ENCODE results near the gene ISG20L2.

The ISG20L2 gene

GRCh38 chr1:156700736-156701531 lies 27.6 kb downstream of the ISG20L2 start:
- no peak for DNase-seq (ENCODE audit: low read depth)
- H3K4me3 ChIP-seq (ENCODE audit: control insufficient read depth, low read depth, low read length): no peak overlapping the region
- no peak for TF ChIP-seq CTCF (IDR thresholded peaks at IDR 0.05; ENCODE audit: control insufficient read depth, insufficient read depth, low read depth, low read length, missing control alignments)

GRCh38 chr1:156698995-156699394 lies 29.6 kb downstream of the ISG20L2 start:
- no peak for DNase-seq (ENCODE audit: low read depth)
- TF ChIP-seq CTCF (IDR thresholded peaks at IDR 0.05; ENCODE audit: control insufficient read depth, insufficient read depth, low read depth, low read length, missing control alignments): no peak
- no peak overlapping the region for H3K4me3 ChIP-seq (ENCODE audit: control insufficient read depth, low read depth, low read length)

- no peak for TF ChIP-seq CTCF (IDR thresholded peaks at IDR 0.05; ENCODE audit: control insufficient read depth, insufficient read depth, low read depth, low read length, missing control alignments)
- no peak for DNase-seq (ENCODE audit: low read depth)
- H3K4me3 ChIP-seq (ENCODE audit: control insufficient read depth, low read depth, low read length): no peak overlapping the region
These were observed 31.1 kb downstream of the ISG20L2 start for GRCh38 chr1:156697481-156697880.

- TF ChIP-seq CTCF (IDR thresholded peaks at IDR 0.05; ENCODE audit: control insufficient read depth, insufficient read depth, low read depth, low read length, missing control alignments): no peak
- DNase-seq (ENCODE audit: low read depth): no peak
- no peak overlapping the region for H3K4me3 ChIP-seq (ENCODE audit: control insufficient read depth, low read depth, low read length)
These were observed 31.8 kb downstream of the ISG20L2 start for GRCh38 chr1:156696755-156697154.

GRCh38 chr1:156694690-156694962 lies 33.9 kb downstream of the ISG20L2 start:
- TF ChIP-seq CTCF (IDR thresholded peaks at IDR 0.05; ENCODE audit: control insufficient read depth, insufficient read depth, low read depth, low read length, missing control alignments): no peak
- H3K4me3 ChIP-seq (ENCODE audit: control insufficient read depth, low read depth, low read length): no peak overlapping the region
- DNase-seq (ENCODE audit: low read depth): no peak

GRCh38 chr1:156693848-156694689 lies 34.5 kb downstream of the ISG20L2 start:
- no peak for TF ChIP-seq CTCF (IDR thresholded peaks at IDR 0.05; ENCODE audit: control insufficient read depth, insufficient read depth, low read depth, low read length, missing control alignments)
- no peak for DNase-seq (ENCODE audit: low read depth)
- no peak overlapping the region for H3K4me3 ChIP-seq (ENCODE audit: control insufficient read depth, low read depth, low read length)

Measured in AG09309 (cell line).